SK-MEL-5 (cell line): ENCODE data around the gene NISCH. TPM values are rescaled to one million over a fixed set of nuclear protein-coding genes. Genes with fewer than 3 reads are reported as not detected.
"Not testable (repeated sequence)": the region's sequence is repeated elsewhere in the genome, so short reads cannot be mapped to it uniquely, and the experiment has no call there.

ENCODE experiments used
- DNase-seq: peaks from one replicate; pipeline ENCODE4 v3.0.0-alpha.2; 2016; ENCODE audit warnings: low read depth, low spot score
- in situ Hi-C: cut with HindIII; loops from 2 replicates; pipeline ENCODE4 v1.10.0; 2016; ENCODE audit warnings: low sequenced_read_pairs, high pct_unique_total_duplicates, low pct_unique_long_range_greater_than_20kb
- total RNA-seq: library from RNA; depleted of rRNA; stranded (reverse); fragments of >200 nt; shearing (Covaris generic); gene quantifications from 2 replicates; pipeline ENCODE4 v1.2.3, GENCODE V29; 2014

NISCH gene
- total RNA-seq, 1 experiment from 2014 or later = 17.7 TPM

GRCh38 chr3:52524752-52525679 lies 69.6 kb downstream of the NISCH start:
- in situ Hi-C loops = no loop called here

GRCh38 chr3:52525680-52526561 lies 70.5 kb downstream of the NISCH start:
- in situ Hi-C loops = no loop called here

More at GRCh38 chr3:52524752-52525679, 69.6 kb downstream of the NISCH start:
- DNase-seq = no peak

GRCh38 chr3:52526671-52527038 lies 71.3 kb downstream of the NISCH start:
- in situ Hi-C loops, DNase-seq: not testable (repeated sequence)

More at GRCh38 chr3:52525680-52526561, 70.5 kb downstream of the NISCH start:
- no peak for DNase-seq

GRCh38 chr3:52527039-52527731 lies 71.8 kb downstream of the NISCH start:
- in situ Hi-C loops = no loop called here
- DNase-seq = no peak

- in situ Hi-C loops = no loop called here
- no peak for DNase-seq
Observed at GRCh38 chr3:52527732-52528585, 72.6 kb downstream of the NISCH start.

DNA sequence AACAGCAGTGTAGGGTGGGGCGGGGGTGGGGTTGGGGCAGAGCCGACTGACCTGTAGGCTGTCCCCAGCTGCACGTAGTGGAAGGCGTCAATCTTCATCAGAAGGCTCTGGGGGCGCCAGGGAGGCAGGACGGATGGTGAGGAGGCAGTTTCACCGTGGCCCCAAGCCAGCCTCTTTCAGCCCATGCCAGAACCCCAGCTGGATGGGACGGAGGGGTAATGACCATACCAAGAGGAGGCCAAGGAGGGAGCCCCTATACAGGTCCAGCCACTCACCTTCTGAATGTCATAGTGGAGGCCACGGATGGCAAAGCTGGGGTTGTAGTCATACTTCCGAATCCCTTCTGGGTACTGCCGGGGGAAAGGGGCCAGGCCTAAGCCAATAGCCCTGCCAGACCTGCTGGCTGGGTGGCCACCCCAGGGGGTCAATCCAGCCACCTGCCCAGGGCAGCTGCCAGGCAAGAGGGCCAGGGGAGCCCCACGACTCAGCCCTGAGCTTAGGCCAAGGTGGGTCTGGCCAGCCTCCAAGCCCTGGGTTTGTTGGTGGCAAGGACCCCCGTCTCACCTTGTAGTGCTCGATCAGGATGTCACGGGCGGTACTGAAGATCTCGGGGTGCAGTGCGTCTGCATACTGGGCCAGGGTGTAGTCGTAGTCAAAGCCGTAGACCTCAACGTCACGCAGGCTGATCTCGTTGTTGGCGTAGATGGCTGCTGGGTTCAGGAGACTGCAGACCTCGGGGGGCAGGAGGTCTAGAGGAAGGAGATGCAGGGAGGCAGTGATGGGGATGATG lies 73.4 kb downstream of the NISCH start:
- DNase-seq = no peak
- in situ Hi-C loops = no loop called here

GRCh38 chr3:52529376-52530333 lies 74.3 kb downstream of the NISCH start:
- in situ Hi-C loops = no loop called here
- no peak for DNase-seq

DNA sequence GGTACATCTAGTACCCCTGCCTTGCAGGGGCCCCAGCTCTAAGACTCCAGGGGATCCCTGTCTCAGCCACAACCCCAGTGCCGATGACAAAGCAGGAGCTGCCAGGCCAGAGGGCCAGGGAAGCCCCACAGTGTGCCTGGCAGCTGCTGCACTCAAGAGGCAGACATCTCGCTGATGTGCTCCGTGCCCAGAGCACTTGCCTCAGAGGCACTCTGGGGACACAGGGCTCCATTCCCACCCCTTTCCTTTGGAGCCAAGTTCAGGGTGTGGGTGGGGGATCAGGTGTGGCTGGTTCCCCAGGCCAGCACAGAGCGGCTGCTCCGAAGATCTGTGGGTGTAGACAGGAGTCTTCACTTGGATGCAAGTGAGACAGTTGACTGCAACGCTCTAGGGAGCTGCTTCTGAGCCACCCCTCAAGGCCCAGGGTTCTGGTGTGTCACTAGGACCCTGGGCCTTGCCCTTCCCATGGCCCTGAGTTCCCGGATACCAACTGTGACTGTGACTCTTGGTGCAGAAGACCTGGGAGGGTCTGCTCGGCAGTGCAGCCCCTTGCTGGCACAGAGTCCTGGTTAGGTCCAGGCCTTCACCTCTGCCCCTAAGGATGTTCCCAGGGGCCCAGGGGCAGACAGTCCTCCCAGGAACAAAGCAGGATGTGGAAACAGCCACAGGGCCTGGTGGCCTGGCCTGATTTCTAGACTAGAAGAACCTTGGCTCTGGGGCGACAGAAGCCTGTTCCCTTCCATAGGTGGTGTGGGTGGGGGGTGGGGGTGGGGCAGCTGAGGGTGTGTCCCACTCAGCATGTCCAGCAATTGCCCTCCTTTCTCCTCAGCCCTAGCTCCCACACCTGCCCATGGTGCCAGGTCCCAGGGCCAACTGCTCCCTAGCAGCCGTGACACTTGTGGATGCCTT lies 75.8 kb downstream of the NISCH start:
- in situ Hi-C loops = no loop called here
- DNase-seq = no peak

DNA sequence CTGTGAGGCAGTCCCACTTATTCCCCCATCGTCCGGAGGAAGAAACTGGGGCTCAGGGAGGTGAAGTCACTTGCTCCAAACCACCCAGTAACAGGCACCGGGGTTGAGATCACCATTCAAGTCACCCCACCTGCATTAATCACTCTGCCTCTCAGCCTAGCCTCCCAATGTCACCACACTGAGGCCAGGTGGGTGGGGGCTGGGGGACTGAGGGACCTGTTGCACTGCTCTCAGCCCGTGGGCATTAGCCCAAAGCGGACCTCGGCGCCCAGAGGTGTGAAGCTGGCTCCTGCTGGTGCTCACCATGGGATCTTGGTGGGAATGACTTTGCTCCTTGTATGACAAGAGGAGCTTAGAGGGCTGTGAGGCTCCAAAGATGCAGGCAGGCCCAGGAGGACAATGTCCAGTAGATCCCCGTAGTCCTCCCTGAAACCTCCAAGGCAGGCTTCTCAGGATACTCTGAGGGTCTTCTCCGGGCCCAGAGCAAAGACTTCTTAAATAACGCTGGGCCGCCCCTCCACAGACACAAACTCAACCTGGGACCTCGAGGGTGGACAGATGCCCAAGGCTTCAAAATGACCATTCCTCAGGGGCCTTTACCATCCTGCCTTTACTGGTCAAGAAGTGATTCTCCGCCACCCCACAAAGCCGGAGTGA lies 76.6 kb downstream of the NISCH start:
- DNase-seq = no peak
- in situ Hi-C loops = no loop called here

DNA sequence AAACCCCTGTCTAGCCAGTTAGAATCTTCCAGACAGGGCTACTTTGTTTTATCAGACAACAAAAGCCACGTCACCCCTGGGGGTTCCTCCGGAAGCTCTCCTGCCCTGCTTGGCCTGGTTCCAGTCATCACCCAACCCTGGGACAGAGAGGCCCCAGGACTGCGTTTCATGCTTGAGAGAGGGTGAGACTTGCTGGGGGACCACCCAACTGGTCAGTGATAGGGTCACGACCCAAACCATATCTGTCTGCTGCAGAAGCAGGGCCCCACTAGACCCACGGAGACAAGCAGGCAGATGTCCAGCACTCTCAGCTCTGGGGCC lies 77.1 kb downstream of the NISCH start:
- in situ Hi-C loops = no loop called here
- no peak for DNase-seq

DNA sequence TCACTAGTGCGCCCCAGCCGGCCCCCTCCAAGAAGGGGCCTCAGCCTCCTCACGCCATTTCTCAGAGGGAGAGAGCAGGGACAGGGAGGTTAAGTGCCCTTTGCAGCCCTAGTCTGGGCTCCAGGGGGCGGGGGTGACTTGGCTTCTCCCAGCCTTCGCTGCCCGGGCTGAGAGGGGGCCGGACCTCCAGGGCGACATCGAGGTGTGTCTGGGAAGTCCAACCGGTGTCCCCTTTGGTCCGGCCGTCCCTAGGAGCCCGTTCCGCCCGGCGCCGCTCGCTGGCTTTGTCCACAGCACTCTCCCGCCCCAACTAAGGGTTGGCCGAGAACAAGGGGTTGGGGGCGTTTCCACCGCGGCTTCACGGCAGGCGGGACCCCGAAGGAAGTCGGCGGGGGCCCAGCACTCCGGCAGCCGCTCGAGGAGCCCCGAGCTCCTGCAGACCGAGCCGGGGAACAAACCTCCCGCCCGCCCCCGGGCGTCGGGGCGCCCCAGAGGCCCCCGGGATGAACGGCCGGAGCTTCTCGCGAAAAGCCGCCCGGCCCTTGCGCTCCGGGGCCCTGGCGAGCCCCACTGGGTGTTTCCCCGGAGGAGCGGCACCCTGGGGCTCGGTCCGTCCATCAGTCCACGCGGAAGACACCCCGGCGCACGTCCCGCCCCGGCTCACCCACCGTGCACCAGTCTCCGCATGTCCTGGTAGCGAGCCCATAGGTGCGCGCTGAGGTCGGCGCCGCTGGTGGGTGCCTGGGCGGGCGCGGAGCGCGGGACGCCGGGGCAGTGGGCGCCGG lies 77.6 kb downstream of the NISCH start:
- DNase-seq = no peak
- in situ Hi-C loops = no loop called here

- DNase-seq = peak; percentile 69
- in situ Hi-C loops = no loop called here
Observed at GRCh38 chr3:52533623-52534280, 78.3 kb downstream of the NISCH start, which contains the start of gene NT5DC2. NT5DC2 (minus strand) TSS chr3:52533857; CDS start chr3:52533737, 120 bp downstream.
